ENCODE measurements around the gene PTPN1.

DNA sequence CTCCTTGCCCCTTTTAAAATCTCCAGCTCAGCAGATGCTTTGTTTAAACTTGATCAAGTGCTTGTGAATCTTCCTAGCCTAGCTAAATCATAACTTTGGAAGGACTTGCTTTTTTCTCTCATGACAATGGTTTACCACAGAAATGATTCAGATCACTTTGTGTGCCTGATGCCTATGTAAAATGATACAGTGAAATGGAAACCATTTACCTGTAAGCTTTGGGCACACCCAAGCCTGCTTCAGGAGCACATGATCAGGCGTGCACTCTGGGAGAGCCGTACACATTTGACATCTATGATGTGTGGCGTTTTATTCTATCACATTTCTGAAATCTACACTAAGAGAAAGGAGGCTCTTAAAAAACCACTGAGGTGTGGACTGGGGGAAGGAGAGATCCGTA lies 41.1 kb downstream of the PTPN1 start:
- TF ChIP-seq EZH2 (IDR thresholded peaks at IDR 0.05; ENCODE audit: low read depth, unreplicated experiment), result no peak
- TF ChIP-seq EZH2phosphoT487 (IDR thresholded peaks at IDR 0.05; ENCODE audit: unreplicated experiment), result no peak
- no peak for TF ChIP-seq CTCF (conservative IDR thresholded peaks at IDR 0.05; ENCODE audit: low read depth in 2 of 2)
- TF ChIP-seq, protein P1, sequence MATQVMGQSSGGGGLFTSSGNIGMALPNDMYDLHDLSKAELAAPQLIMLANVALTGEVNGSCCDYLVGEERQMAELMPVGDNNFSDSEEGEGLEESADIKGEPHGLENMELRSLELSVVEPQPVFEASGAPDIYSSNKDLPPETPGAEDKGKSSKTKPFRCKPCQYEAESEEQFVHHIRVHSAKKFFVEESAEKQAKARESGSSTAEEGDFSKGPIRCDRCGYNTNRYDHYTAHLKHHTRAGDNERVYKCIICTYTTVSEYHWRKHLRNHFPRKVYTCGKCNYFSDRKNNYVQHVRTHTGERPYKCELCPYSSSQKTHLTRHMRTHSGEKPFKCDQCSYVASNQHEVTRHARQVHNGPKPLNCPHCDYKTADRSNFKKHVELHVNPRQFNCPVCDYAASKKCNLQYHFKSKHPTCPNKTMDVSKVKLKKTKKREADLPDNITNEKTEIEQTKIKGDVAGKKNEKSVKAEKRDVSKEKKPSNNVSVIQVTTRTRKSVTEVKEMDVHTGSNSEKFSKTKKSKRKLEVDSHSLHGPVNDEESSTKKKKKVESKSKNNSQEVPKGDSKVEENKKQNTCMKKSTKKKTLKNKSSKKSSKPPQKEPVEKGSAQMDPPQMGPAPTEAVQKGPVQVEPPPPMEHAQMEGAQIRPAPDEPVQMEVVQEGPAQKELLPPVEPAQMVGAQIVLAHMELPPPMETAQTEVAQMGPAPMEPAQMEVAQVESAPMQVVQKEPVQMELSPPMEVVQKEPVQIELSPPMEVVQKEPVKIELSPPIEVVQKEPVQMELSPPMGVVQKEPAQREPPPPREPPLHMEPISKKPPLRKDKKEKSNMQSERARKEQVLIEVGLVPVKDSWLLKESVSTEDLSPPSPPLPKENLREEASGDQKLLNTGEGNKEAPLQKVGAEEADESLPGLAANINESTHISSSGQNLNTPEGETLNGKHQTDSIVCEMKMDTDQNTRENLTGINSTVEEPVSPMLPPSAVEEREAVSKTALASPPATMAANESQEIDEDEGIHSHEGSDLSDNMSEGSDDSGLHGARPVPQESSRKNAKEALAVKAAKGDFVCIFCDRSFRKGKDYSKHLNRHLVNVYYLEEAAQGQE (IDR thresholded peaks at IDR 0.05; ENCODE audit: unreplicated experiment), result no peak
- no peak for TF ChIP-seq POLR2AphosphoS5 (IDR thresholded peaks at IDR 0.05; ENCODE audit: low read depth)
- no peak for TF ChIP-seq ZNF114 (CRISPR knock-in tag; IDR thresholded peaks at IDR 0.05)
- no peak for TF ChIP-seq ETS1 (IDR thresholded peaks at IDR 0.05)
- no peak for TF ChIP-seq JUNB (IDR thresholded peaks at IDR 0.05; ENCODE audit: unreplicated experiment)
- no peak for TF ChIP-seq CREB1 (CRISPR knock-in tag; IDR thresholded peaks at IDR 0.05; ENCODE audit: low read depth)
- TF ChIP-seq NANOG (IDR thresholded peaks at IDR 0.05; ENCODE audit: borderline replicate concordance), result no peak

Data from GM23338 (cell line).